Measurements from ENCODE around the gene LCE3D. TPM values are rescaled to one million over a fixed set of nuclear protein-coding genes. Genes with fewer than 3 reads are reported as not detected.

Gene LCE3D
- total RNA-seq, 4 donors from 2014 or later: not detected

DNA sequence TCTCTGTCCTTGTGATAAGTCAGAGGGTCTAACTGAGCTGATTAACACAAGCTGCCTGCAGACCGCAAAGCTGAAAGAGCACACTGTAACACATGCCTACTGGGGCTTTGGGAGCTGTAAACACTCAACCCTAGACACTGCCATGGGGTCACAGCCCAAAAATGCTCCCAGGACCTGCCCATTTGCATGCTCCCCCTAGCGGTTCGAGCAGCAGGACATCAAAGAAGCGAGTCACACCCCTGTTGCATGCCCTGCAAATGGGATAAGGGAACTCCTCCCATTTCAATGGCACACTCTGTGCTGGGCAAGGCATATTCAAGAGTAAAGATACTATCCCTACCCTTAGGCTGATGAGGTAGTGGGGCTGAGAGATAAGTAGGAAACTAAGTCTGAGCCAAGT is 36.5 kb downstream of the LCE3D start:
- H3K27me3 ChIP-seq: no peaks in the 10 kb centered on the region
- no peaks in the 10 kb centered on the region for H3K9me3 ChIP-seq
- TF ChIP-seq, protein P1, sequence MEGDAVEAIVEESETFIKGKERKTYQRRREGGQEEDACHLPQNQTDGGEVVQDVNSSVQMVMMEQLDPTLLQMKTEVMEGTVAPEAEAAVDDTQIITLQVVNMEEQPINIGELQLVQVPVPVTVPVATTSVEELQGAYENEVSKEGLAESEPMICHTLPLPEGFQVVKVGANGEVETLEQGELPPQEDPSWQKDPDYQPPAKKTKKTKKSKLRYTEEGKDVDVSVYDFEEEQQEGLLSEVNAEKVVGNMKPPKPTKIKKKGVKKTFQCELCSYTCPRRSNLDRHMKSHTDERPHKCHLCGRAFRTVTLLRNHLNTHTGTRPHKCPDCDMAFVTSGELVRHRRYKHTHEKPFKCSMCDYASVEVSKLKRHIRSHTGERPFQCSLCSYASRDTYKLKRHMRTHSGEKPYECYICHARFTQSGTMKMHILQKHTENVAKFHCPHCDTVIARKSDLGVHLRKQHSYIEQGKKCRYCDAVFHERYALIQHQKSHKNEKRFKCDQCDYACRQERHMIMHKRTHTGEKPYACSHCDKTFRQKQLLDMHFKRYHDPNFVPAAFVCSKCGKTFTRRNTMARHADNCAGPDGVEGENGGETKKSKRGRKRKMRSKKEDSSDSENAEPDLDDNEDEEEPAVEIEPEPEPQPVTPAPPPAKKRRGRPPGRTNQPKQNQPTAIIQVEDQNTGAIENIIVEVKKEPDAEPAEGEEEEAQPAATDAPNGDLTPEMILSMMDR (IDR thresholded peaks at IDR 0.05): no peak
- TF ChIP-seq POLR2A (IDR thresholded peaks at IDR 0.05): no peak
- H3K4me1 ChIP-seq: no peaks in the 10 kb centered on the region
- DNase-seq: no peak
- no peak overlapping the region for H3K27ac ChIP-seq
- H3K4me3 ChIP-seq: no peak overlapping the region
- no peaks in the 10 kb centered on the region for H3K36me3 ChIP-seq

DNA sequence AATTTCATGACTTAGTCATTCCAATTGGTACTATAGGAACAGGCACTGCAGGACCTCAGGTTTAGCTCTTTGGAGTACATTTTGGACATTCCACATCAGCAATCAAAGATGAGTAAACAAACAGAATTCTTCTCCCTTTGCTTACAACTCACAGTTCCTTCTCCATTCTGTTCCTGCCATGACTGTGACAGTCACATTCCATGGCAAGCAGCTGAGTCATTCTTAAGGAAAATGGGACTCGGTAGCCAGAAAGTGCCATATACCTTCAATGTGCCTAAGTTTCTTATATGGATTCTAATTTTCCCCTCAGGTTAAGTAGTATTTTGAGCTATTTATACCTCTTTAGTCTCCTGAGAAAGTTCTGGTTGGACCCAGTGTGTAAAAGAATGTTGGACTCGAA is 40.4 kb downstream of the LCE3D start:
- Histone ChIP-seq H3K9me3 (no peaks in the 10 kb centered on the region), H3K36me3 (no peaks in the 10 kb centered on the region), H3K4me3 (no peak overlapping the region), H3K27ac (no peak overlapping the region), H3K27me3 (no peaks in the 10 kb centered on the region), H3K4me1 (no peaks in the 10 kb centered on the region)
- no peak for TF ChIP-seq POLR2A (IDR thresholded peaks at IDR 0.05)
- TF ChIP-seq, protein P1 (IDR thresholded peaks at IDR 0.05): no peak
- no peak for DNase-seq

DNA sequence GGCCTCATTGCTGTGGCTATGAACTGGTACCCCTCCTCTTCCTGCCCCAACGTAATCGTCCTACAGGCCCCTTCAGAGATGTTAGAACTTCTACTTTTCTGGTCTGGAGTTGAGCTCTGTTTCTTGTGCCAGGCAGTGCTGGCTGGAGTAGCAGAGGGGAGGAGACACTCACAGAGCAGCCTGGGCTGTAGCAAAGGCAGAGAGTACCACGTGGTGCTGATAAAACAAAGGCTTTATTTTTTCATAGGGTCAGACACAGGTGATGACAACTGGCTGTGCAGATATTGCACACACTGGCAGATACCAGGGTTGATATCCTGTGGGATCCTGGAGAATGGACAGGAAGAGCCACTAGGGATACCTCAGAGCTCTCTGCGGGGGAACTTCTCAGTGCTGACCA is 42.8 kb downstream of the LCE3D start:
- Histone ChIP-seq H3K4me3 (no peak overlapping the region), H3K9me3 (no peaks in the 10 kb centered on the region), H3K27ac (no peak overlapping the region), H3K27me3 (no peaks in the 10 kb centered on the region), H3K36me3 (no peaks in the 10 kb centered on the region), H3K4me1 (no peaks in the 10 kb centered on the region)
- TF ChIP-seq POLR2A (IDR thresholded peaks at IDR 0.05): no peak
- TF ChIP-seq, protein P1 (IDR thresholded peaks at IDR 0.05): no peak
- DNase-seq: no peak

DNA sequence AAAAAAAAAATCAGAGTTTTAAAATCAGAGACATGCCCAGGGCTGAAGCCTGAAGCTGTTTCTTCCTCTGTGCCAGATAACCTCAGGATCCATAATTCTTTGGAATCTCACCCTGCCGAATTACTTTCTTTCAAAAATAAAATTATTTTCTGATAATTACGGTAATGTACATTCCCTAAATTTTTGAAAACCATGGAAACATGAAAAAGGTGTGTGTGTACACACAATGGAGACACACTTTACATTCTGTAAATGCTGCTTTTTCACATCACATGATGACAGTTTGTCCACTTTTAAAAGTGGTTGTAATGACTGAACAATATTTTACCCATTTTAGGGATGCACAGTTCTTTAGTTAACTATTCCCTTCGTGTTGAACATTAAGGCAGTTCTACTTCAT is 44.5 kb downstream of the LCE3D start:
- no peak overlapping the region for H3K4me3 ChIP-seq
- H3K36me3 ChIP-seq: no peaks in the 10 kb centered on the region
- DNase-seq: no peak
- no peaks in the 10 kb centered on the region for H3K9me3 ChIP-seq
- no peaks in the 10 kb centered on the region for H3K4me1 ChIP-seq
- no peak for TF ChIP-seq POLR2A (IDR thresholded peaks at IDR 0.05)
- TF ChIP-seq, protein P1 (IDR thresholded peaks at IDR 0.05): no peak
- H3K27me3 ChIP-seq: no peaks in the 10 kb centered on the region
- H3K27ac ChIP-seq: no peak overlapping the region

DNA sequence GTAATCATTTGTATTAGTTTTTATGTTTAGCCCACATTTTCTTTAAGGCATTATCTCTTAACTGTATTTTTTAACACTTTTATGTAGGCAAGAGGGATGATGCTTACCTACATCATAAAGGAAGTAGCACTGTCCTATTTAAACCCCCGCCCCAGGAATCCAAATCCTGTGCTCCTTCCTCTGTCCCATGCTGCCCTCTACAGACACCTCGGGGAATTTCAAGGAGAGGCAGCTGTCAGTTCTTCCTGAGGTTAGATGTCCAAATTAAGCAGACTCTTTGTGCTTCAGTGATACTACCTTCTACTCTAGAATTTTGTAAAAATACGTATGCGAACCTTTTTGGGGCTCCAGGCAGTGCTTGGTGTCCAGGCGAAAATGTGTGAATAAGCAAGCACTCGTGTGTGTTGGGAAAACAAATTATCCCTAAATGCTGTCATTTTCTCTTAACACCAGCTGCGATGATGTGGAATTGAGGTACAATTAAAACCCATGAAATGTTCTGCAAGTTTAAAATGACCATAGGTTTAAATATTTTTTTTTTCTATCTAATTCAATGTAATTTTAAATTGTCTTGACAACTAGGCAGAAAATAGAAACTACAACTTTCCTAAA is 46.9 kb downstream of the LCE3D start:
- Histone ChIP-seq H3K27ac (no peak overlapping the region), H3K9me3 (no peaks in the 10 kb centered on the region), H3K4me1 (no peaks in the 10 kb centered on the region), H3K27me3 (no peaks in the 10 kb centered on the region), H3K36me3 (no peaks in the 10 kb centered on the region), H3K4me3 (no peak overlapping the region)
- peak in 2 of 3 donors; percentile 57 to 71 for DNase-seq
- TF ChIP-seq, protein P1 (IDR thresholded peaks at IDR 0.05): peak in 4 of 6 experiments; percentile 44 to 80 (median 75)
- TF ChIP-seq POLR2A (IDR thresholded peaks at IDR 0.05): no peak

Small RNA genes lying within 50 kb of the gene (small RNA-seq; reads per million reads assigned to genes)
- gene LCE3A: 0 reads per million in 2 donors
- 0 reads per million in 2 donors for gene LCE3B

Other genes starting within 250 kb of the LCE3D start
- gene FLG2, start 220.5 kb downstream of the LCE3D start, total RNA-seq: 1 to 10 TPM in 1 of 4 donors, under 1 TPM in 3; 0.13 to 1.7 (median 0.23) TPM
- gene CRNN, start 166.3 kb downstream of the LCE3D start, total RNA-seq: under 1 TPM in 1 of 4 donors, not detected in 3; 0.67 TPM
- not detected for gene LCE5A, start 69.7 kb downstream of the LCE3D start, total RNA-seq
- not detected for gene CRCT1, start 66.0 kb downstream of the LCE3D start, total RNA-seq
- not detected for gene LCE3E, start 13.7 kb downstream of the LCE3D start, total RNA-seq
- not detected for gene LCE3C, start 19.7 kb upstream of the LCE3D start, total RNA-seq
- not detected for gene LCE3B, start 33.3 kb upstream of the LCE3D start, total RNA-seq
- gene LCE3A, start 42.6 kb upstream of the LCE3D start, total RNA-seq: not detected
- not detected for gene LCE2D, start 82.9 kb upstream of the LCE3D start, total RNA-seq
- not detected for gene LCE2C, start 94.8 kb upstream of the LCE3D start, total RNA-seq
- gene LCE2B, start 105.6 kb upstream of the LCE3D start, total RNA-seq: not detected
- not detected for gene LCE2A, start 117.8 kb upstream of the LCE3D start, total RNA-seq
- not detected for gene LCE4A, start 127.6 kb upstream of the LCE3D start, total RNA-seq
- gene KPRP, start 177.5 kb upstream of the LCE3D start, total RNA-seq: not detected
- not detected for gene LCE1F, start 194.6 kb upstream of the LCE3D start, total RNA-seq
- not detected for gene LCE1E, start 205.7 kb upstream of the LCE3D start, total RNA-seq
- not detected for gene LCE1D, start 216.2 kb upstream of the LCE3D start, total RNA-seq
- gene LCE1C, start 226.1 kb upstream of the LCE3D start, total RNA-seq: not detected
- not detected for gene LCE1B, start 231.5 kb upstream of the LCE3D start, total RNA-seq
- gene LCE1A, start 247.0 kb upstream of the LCE3D start, total RNA-seq: not detected